H1 (cell line): ENCODE results near the gene C2CD3. TPM values are rescaled to one million over a fixed set of nuclear protein-coding genes. Genes with fewer than 3 reads are reported as not detected.

Source experiments
- CTCF ChIA-PET: fragments of 300-600 bp; sonication (Branson Sonifier 250); formaldehyde crosslinking; loops from one replicate; lab custom pipeline; 2021; ENCODE audit not compliant: partially characterized antibody; lab: Charles Lee
- POLR2A ChIA-PET: fragments of 300-600 bp; sonication (Branson Sonifier 250); formaldehyde crosslinking; loops from one replicate; lab custom pipeline; 2021; ENCODE audit warnings: inconsistent platforms; ENCODE audit not compliant: partially characterized antibody; lab: Charles Lee
- DNase-seq, 2 experiments: peaks; one replicate each; pipeline versions ENCODE4 v3.0.0 to v3.0.0-alpha.2; 2010 to 2022; ENCODE audit warnings: low spot score in 2 of 2, low read depth in 1 of 2, mixed read lengths in 1 of 2
- FAIRE-seq: peaks from 2 replicates; lab custom pipeline; 2011; peaks lifted over from hg19 to GRCh38; lab: Jason Lieb, UNC
- H2AFZ ChIP-seq: 2 replicates; pipeline ENCODE4 v1.8.1; 2012; ENCODE audit warnings: low read length, inconsistent platforms
- H2AK5ac ChIP-seq: 2 replicates; pipeline ENCODE4 v1.6.1; 2013; ENCODE audit warnings: low read depth, low read length
- H2BK120ac ChIP-seq: replicated peaks from 2 replicates; pipeline ENCODE3; 2013; ENCODE audit warnings: low read depth, low read length, inconsistent platforms
- H2BK12ac ChIP-seq: 2 replicates; pipeline ENCODE4 v1.6.1; 2013; ENCODE audit warnings: low read depth, low read length
- H2BK15ac ChIP-seq: 2 replicates; pipeline ENCODE4 v1.6.1; 2013; ENCODE audit warnings: low read length
- H2BK20ac ChIP-seq: 2 replicates; pipeline ENCODE4 v1.6.1; 2013; ENCODE audit warnings: low read length
- H2BK5ac ChIP-seq: 2 replicates; pipeline ENCODE4 v1.6.1; 2013; ENCODE audit warnings: low read depth, low read length
- H3K14ac ChIP-seq: 2 replicates; pipeline ENCODE4 v1.6.1; 2013; ENCODE audit warnings: inconsistent platforms; ENCODE audit not compliant: insufficient read length
- H3K18ac ChIP-seq: 2 replicates; pipeline ENCODE4 v1.6.1; 2013; ENCODE audit warnings: low read length; ENCODE audit errors: extremely low read depth
- H3K23ac ChIP-seq: 2 replicates; pipeline ENCODE4 v1.6.1; 2013; ENCODE audit warnings: inconsistent platforms; ENCODE audit not compliant: insufficient read length
- H3K23me2 ChIP-seq: 2 replicates; pipeline ENCODE4 v1.6.1; 2013; ENCODE audit warnings: low read depth, low read length
- H3K27ac ChIP-seq: 2 replicates; pipeline ENCODE4 v1.6.1; 2011; ENCODE audit warnings: low read depth, low read length, inconsistent platforms
- H3K27me3 ChIP-seq, 4 experiments: replicated peaks in 1 of 4; 1 replicate in 1 of 4; 2 replicates in 3 of 4; pipeline versions ENCODE4 v1.6.1 to v1.8.1; 2011 to 2013; ENCODE audit warnings: low read length in 3 of 4, mild to moderate bottlenecking in 3 of 4, inconsistent platforms in 2 of 4, mixed read lengths in 2 of 4, moderate library complexity in 1 of 4; ENCODE audit not compliant: control insufficient read depth in 3 of 4, insufficient read depth in 3 of 4; ENCODE audit errors: extremely low read depth in 1 of 4
- H3K36me3 ChIP-seq, 4 experiments: 2 replicates each; pipeline versions ENCODE4 v1.6.1 to v1.8.1; 2011 to 2013; ENCODE audit warnings: mild to moderate bottlenecking in 4 of 4, low read length in 3 of 4, moderate library complexity in 2 of 4, control low read depth in 1 of 4, inconsistent platforms in 1 of 4; ENCODE audit not compliant: insufficient read depth in 4 of 4, control insufficient read depth in 2 of 4
- H3K4ac ChIP-seq: replicated peaks from 2 replicates; pipeline ENCODE3; 2013; ENCODE audit warnings: low read length, low read depth, mixed read lengths, inconsistent platforms; ENCODE audit not compliant: insufficient read length
- H3K4me1 ChIP-seq, 4 experiments: replicated peaks in 1 of 4; 1 replicate in 1 of 4; 2 replicates in 3 of 4; pipeline versions ENCODE4 v1.6.1 to v1.8.1; 2011 to 2013; ENCODE audit warnings: low read length in 3 of 4, inconsistent platforms in 2 of 4, mixed read lengths in 1 of 4; ENCODE audit not compliant: insufficient read depth in 4 of 4, control insufficient read depth in 3 of 4
- H3K4me2 ChIP-seq, 2 experiments: 2 replicates each; pipeline versions ENCODE4 v1.6.1 to v1.8.1; 2011 to 2013; ENCODE audit warnings: low read depth in 2 of 2, low read length in 2 of 2, control low read depth in 1 of 2, inconsistent platforms in 1 of 2, mild to moderate bottlenecking in 1 of 2; ENCODE audit not compliant: insufficient read depth in 1 of 2
- H3K4me3 ChIP-seq, 4 experiments: fragments of 200-600, 300-600 bp in 1 of 4; sonication (generic), shearing (Covaris generic), sonication (Bioruptor Twin) in 1 of 4; 2 replicates each; pipeline versions ENCODE4 v1.5.1 to v1.8.1; 2011 to 2016; ENCODE audit warnings: low read length in 4 of 4, low read depth in 3 of 4, control low read depth in 2 of 4, inconsistent platforms in 2 of 4, mild to moderate bottlenecking in 2 of 4, mixed read lengths in 1 of 4, moderate library complexity in 1 of 4; ENCODE audit not compliant: insufficient read depth in 2 of 4; ENCODE audit errors: extremely low read depth in 1 of 4
- H3K56ac ChIP-seq: replicated peaks from 2 replicates; pipeline ENCODE3; 2013; ENCODE audit warnings: low read depth, mild to moderate bottlenecking, mixed read lengths, low read length, inconsistent platforms; ENCODE audit not compliant: insufficient read length
- H3K79me1 ChIP-seq: 2 replicates; pipeline ENCODE4 v1.6.1; 2013; ENCODE audit warnings: low read depth, low read length, control low read depth
- H3K79me2 ChIP-seq, 2 experiments: 2 replicates each; pipeline versions ENCODE4 v1.6.1 to v1.8.1; 2012 to 2013; ENCODE audit warnings: low read length in 2 of 2, mild to moderate bottlenecking in 2 of 2, inconsistent platforms in 1 of 2; ENCODE audit not compliant: insufficient read depth in 2 of 2, control insufficient read depth in 1 of 2
- H3K9ac ChIP-seq, 4 experiments: replicated peaks in 1 of 4; 1 replicate in 1 of 4; 2 replicates in 3 of 4; pipeline versions ENCODE4 v1.6.1 to v1.8.1; 2011 to 2013; ENCODE audit warnings: low read depth in 3 of 4, low read length in 3 of 4, control low read depth in 2 of 4, mild to moderate bottlenecking in 2 of 4, moderate library complexity in 2 of 4, inconsistent platforms in 1 of 4; ENCODE audit errors: extremely low read depth in 1 of 4
- H3K9me3 ChIP-seq, 2 experiments: 2 replicates each; pipeline versions ENCODE4 v1.6.1 to v1.8.1; 2012 to 2013; ENCODE audit warnings: mild to moderate bottlenecking in 2 of 2, moderate library complexity in 2 of 2, control low read depth in 1 of 2, inconsistent platforms in 1 of 2, low read depth in 1 of 2, low read length in 1 of 2, mixed read lengths in 1 of 2; ENCODE audit not compliant: insufficient read depth in 2 of 2
- H4K20me1 ChIP-seq, 2 experiments: replicated peaks in 1 of 2; 2 replicates each; pipeline versions ENCODE3 to v1.8.1; 2011 to 2013; ENCODE audit warnings: inconsistent platforms in 2 of 2, low read length in 2 of 2, mild to moderate bottlenecking in 1 of 2; ENCODE audit not compliant: insufficient read depth in 2 of 2, control insufficient read depth in 1 of 2
- H4K5ac ChIP-seq: 2 replicates; pipeline ENCODE4 v1.6.1; 2013; ENCODE audit warnings: low read length, low read depth, mixed read lengths, inconsistent platforms; ENCODE audit not compliant: insufficient read length
- H4K8ac ChIP-seq: 2 replicates; pipeline ENCODE4 v1.8.0; 2013; ENCODE audit warnings: mild to moderate bottlenecking, moderate library complexity, low read length, inconsistent platforms; ENCODE audit not compliant: insufficient read depth; ENCODE audit errors: extremely low read depth
- H4K91ac ChIP-seq: replicated peaks from 2 replicates; pipeline ENCODE3; 2013; ENCODE audit warnings: low read length, mixed read lengths, inconsistent platforms; ENCODE audit not compliant: insufficient read length
- EP300 ChIP-seq, 2 experiments: IDR thresholded peaks; 1 replicate in 1 of 2; 2 replicates in 1 of 2; pipeline ENCODE4 v1.6.1; 2011 to 2012; ENCODE audit warnings: low read depth in 2 of 2, low read length in 2 of 2, mild to moderate bottlenecking in 2 of 2, borderline replicate concordance in 1 of 2, inconsistent platforms in 1 of 2, moderate library complexity in 1 of 2
- SP1 ChIP-seq: IDR thresholded peaks from 2 replicates; pipeline ENCODE4 v1.6.1; 2011; ENCODE audit warnings: low read depth, low read length
- WGBS, 2 experiments: shearing (Covaris generic) in 1 of 2; methylation state at CpG; one replicate each; pipeline versions ENCODE4 v1.1.6 to v1.1.7; 2013 to 2015; ENCODE audit warnings: low lambda C conversion rate in 2 of 2, mixed read lengths in 2 of 2, inconsistent platforms in 1 of 2, low coverage in 1 of 2, missing lambda C conversion rate in 1 of 2; ENCODE audit not compliant: insufficient replicate concordance in 2 of 2, insufficient coverage in 1 of 2, insufficient read length in 1 of 2; ENCODE audit errors: extremely low coverage in 1 of 2, missing lambda C conversion rate in 1 of 2; 5-methylcytosine and 5-hydroxymethylcytosine counted together
- polyA plus RNA-seq, 7 experiments: library from polyadenylated mRNA; depleted of rRNA in 3 of 7; stranded (reverse) in 5 of 7; unstranded in 2 of 7; fragments of >200 nt in 5 of 7; fragments of 200-250 nt in 2 of 7; gene quantifications; 1 replicate in 5 of 7; 2 replicates in 1 of 7; 4 replicates in 1 of 7; pipeline versions ENCODE4 v1.2.1 to v1.2.3, GENCODE V29; 2011 to 2013; ENCODE audit warnings: missing spikeins in 2 of 7, mixed read lengths in 2 of 7
- total RNA-seq: library from RNA; stranded (reverse); fragmentation: NEBNext Ultra II Directional; extraction: Animal tissue kit (Norgen Biotek cat#: 25700); gene quantifications from 2 replicates; pipeline ENCODE4 v1.2.1, GENCODE V29; 2021

The C2CD3 gene
- total and polyA plus RNA-seq, 2 of the 8 experiments (the other 6 are each of a cell fraction or from before 2014, with no cell fraction given), result 11.0 to 29.1 TPM

DNA sequence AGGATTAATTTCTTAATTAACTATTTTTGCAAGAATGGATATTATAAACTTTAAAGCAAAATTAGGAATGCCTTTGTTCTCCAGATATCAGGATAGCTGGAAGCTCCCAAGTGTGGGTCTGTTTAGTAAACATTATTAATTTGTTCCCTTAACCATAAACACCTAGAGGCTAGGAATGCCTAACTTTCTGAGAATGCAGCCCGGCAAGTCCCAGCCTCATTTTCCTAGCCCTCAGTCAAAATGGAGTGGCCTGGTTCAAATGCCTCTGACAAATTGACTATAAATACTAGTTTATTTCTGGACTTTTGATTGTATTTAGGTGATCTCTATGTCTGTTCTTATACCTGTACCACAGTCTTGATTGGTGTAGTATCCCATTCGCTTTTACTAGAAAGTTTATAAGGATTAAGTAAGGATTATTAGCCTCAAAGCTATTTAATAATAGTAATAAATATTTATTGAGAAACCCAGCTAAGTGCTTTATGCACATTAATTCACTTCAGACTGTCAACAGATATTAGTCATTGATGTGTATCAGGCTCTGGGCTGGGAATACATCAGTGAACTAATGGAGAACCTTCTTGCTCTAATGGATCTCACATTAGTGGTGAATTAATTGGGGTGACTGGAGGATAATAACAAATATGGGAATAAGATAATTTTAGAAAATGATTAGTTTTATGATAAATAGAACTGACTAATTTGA is 26.1 kb upstream of the C2CD3 start:
- DNase-seq (no peak), FAIRE-seq (no peak)
- H4K91ac ChIP-seq, result no peak overlapping the region
- H3K9ac ChIP-seq, result no peak overlapping the region
- no peaks in the 10 kb centered on the region for H3K23me2 ChIP-seq
- H2BK12ac ChIP-seq, result no peak overlapping the region
- no peak overlapping the region for H3K4ac ChIP-seq
- H3K23ac ChIP-seq, result no peak overlapping the region
- H3K4me1 ChIP-seq, result no peaks in the 10 kb centered on the region
- H3K4me2 ChIP-seq, result no peak overlapping the region
- H4K20me1 ChIP-seq, result no peaks in the 10 kb centered on the region
- no peak overlapping the region for H2BK5ac ChIP-seq
- H3K79me1 ChIP-seq, result no peaks in the 10 kb centered on the region; the same call in 1 of the 2 replicates
- ChIA-PET POLR2A (no interaction called here), CTCF (no interaction called here)
- no peak overlapping the region for H2AFZ ChIP-seq
- H3K18ac ChIP-seq, result no peak overlapping the region
- no peak overlapping the region for H2BK15ac ChIP-seq
- no peak overlapping the region for H2AK5ac ChIP-seq
- H4K5ac ChIP-seq, result no peak overlapping the region
- no peaks in the 10 kb centered on the region for H3K27me3 ChIP-seq
- no peak overlapping the region for H3K14ac ChIP-seq
- H3K36me3 ChIP-seq, result no peaks in the 10 kb centered on the region; a peak in 1 of 8 replicates
- peaks cover 0 to 8% of the 10 kb centered on the region in 2 experiments; a peak in 1 of 4 replicates for H3K79me2 ChIP-seq
- H2BK120ac ChIP-seq, result no peak overlapping the region
- no peak overlapping the region for H4K8ac ChIP-seq
- no peak overlapping the region for H3K27ac ChIP-seq
- H3K56ac ChIP-seq, result no peak overlapping the region
- 88% methylated on average over 2 of the region's 2 CpGs; no CpG with 5 or more reads in 1 of the 2 experiments for WGBS, 2 experiments
- TF ChIP-seq EP300 (IDR thresholded peaks at IDR 0.05; ENCODE audit: borderline replicate concordance in 1 of 2, low read depth in 2 of 2, low read length in 2 of 2) (no peak), SP1 (no peak)
- H3K4me3 ChIP-seq, result no peak overlapping the region
- H3K9me3 ChIP-seq, result peaks cover 0 to 2% of the 10 kb centered on the region in 2 experiments; a peak in 1 of 4 replicates
- H2BK20ac ChIP-seq, result no peak overlapping the region
